KMS-11 (cell line): Measurements from ENCODE around the gene MATN3.

Experiments used
- H2AFZ ChIP-seq: fragments of 200-600 bp; sonication (generic); 2 replicates; pipeline ENCODE4 v1.6.1; 2016; ENCODE audit warnings: antibody characterized with exemption, mixed run types, low read depth
- H3K27ac ChIP-seq: fragments of 200-600 bp; sonication (generic); 2 replicates; pipeline ENCODE4 v1.6.1; 2016; ENCODE audit warnings: mild to moderate bottlenecking, mixed run types
- H3K27me3 ChIP-seq: fragments of 200-600 bp; sonication (generic); 2 replicates; pipeline ENCODE4 v1.6.1; 2017; ENCODE audit warnings: mild to moderate bottlenecking, low read depth, mixed run types, moderate library complexity; ENCODE audit not compliant: insufficient read depth
- H3K36me3 ChIP-seq: fragments of 200-600 bp; sonication (generic); 2 replicates; pipeline ENCODE4 v1.6.1; 2017; ENCODE audit warnings: mild to moderate bottlenecking, mixed run types; ENCODE audit not compliant: insufficient read depth
- H3K4me1 ChIP-seq: fragments of 200-600 bp; sonication (generic); 2 replicates; pipeline ENCODE4 v1.6.1; 2016; ENCODE audit warnings: mild to moderate bottlenecking, low read depth, mixed run types; ENCODE audit not compliant: poor library complexity, severe bottlenecking
- H3K4me2 ChIP-seq: fragments of 200-600 bp; sonication (generic); 2 replicates; pipeline ENCODE4 v1.7.0; 2016; ENCODE audit warnings: mild to moderate bottlenecking, mixed run types
- H3K4me3 ChIP-seq: fragments of 200-600 bp; sonication (generic); IDR thresholded peaks from 2 replicates; pipeline ENCODE4 v1.6.1; 2017; ENCODE audit warnings: low read depth, low read length, mixed read lengths; ENCODE audit not compliant: insufficient read depth
- H3K79me2 ChIP-seq: fragments of 200-600 bp; sonication (generic); 2 replicates; pipeline ENCODE4 v1.6.1; 2016; ENCODE audit warnings: low read depth, mixed run types; ENCODE audit not compliant: insufficient read depth
- H3K9ac ChIP-seq: fragments of 200-600 bp; sonication (generic); 2 replicates; pipeline ENCODE4 v1.6.1; 2016; ENCODE audit warnings: mild to moderate bottlenecking, mixed run types
- H4K20me1 ChIP-seq: fragments of 200-600 bp; sonication (generic); 2 replicates; pipeline ENCODE4 v1.6.1; 2016; ENCODE audit warnings: mild to moderate bottlenecking, mixed run types; ENCODE audit not compliant: insufficient read depth
- TF ChIP-seq, protein P1 (sequence below): fragments of 200-600 bp; sonication (generic); conservative IDR thresholded peaks from 2 replicates; pipeline ENCODE4 v1.6.1; 2017; ENCODE audit warnings: low read depth, mild to moderate bottlenecking, antibody characterized with exemption, low read length, moderate library complexity, mixed read lengths

Gene MATN3

DNA sequence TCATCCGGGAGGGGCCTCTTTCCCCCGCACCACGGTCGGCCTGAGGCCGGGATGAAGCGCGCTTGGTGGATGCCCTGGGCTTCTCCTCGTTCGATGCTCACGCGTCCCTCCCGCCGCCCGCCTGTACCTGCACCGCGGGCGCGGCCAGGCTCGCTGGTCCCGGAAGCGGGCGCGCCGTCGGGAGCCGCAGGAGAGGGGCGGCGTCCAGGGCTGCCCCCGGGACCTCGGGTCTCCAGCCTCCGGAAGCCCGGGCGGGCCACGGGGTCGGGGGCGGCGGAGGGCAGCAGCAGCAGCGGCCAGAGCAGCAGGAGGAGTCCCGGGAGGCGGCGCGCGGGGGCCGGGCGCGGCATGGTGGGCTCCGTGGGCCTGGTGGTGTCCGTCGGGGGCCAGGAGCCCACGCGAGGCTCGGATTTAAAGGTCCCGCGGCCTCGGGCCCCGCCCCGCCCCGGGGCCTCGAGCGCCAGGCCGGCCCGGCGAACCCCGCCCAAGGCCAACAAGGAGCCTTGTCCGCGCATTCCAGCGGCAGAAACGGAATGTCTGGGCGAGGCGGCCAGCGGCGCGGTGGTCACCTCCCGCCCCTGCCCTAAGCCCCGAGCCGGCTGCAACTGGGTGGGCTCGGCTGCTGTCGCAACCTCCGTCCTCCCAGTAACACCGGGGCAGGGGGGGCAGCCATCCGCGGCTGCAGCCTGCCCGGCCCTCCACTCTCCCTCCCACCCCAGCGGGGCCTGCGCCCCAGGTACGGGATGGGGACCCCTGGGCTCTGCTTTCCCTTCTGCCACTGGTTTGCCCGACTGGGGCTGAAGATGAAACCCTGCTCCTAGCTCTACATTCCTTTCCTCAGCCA, at the start of gene MATN3:
TSS of gene MATN3 (minus strand) at position 387 of the 844 bp plus-strand sequence. CDS start at position 350, 37 bp downstream.
- Histone ChIP-seq H3K9ac (no peak within 1 kb of the TSS), H3K4me1 (no peaks in the 10 kb centered on the region), H3K4me2 (peak within 1 kb of the TSS; percentile 36), H3K36me3 (no peaks in the 10 kb centered on the region), H2AFZ (peak within 1 kb of the TSS; percentile 38; the same call in 1 of the 2 replicates), H3K27me3 (peaks cover 13% of the 10 kb centered on the region), H3K79me2 (no peaks in the 10 kb centered on the region), H3K4me3 (no peak within 1 kb of the TSS), H4K20me1 (no peaks in the 10 kb centered on the region), H3K27ac (no peak within 1 kb of the TSS)
- TF ChIP-seq, protein P1, sequence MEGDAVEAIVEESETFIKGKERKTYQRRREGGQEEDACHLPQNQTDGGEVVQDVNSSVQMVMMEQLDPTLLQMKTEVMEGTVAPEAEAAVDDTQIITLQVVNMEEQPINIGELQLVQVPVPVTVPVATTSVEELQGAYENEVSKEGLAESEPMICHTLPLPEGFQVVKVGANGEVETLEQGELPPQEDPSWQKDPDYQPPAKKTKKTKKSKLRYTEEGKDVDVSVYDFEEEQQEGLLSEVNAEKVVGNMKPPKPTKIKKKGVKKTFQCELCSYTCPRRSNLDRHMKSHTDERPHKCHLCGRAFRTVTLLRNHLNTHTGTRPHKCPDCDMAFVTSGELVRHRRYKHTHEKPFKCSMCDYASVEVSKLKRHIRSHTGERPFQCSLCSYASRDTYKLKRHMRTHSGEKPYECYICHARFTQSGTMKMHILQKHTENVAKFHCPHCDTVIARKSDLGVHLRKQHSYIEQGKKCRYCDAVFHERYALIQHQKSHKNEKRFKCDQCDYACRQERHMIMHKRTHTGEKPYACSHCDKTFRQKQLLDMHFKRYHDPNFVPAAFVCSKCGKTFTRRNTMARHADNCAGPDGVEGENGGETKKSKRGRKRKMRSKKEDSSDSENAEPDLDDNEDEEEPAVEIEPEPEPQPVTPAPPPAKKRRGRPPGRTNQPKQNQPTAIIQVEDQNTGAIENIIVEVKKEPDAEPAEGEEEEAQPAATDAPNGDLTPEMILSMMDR, result no peak

DNA sequence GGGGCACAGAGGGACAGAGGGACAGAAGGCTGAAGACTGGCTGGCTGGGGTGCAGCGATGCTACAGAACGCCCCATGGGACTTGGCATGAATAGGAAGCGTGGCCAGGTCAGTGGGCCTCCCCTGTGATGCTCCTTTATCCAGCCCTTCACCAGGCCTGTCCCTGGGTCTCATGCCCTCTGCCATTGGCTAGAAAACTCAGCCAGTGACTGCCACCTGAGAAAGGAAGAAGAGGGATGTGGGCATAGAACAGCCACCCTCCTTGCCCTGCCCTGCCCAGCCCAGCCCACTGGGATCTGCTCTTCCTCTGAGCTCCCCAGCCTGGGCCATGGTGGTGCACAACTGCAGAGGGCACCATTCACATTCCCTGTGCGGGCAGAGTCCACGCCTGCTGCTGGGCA, 49.5 kb upstream of the MATN3 start:
- no peak overlapping the region for H3K4me3 ChIP-seq
- H4K20me1 ChIP-seq, result no peaks in the 10 kb centered on the region
- H3K4me1 ChIP-seq, result peaks cover 8% of the 10 kb centered on the region
- no peaks in the 10 kb centered on the region for H3K79me2 ChIP-seq
- no peaks in the 10 kb centered on the region for H3K36me3 ChIP-seq
- H3K27ac ChIP-seq, result no peak overlapping the region
- no peak overlapping the region for H2AFZ ChIP-seq
- H3K9ac ChIP-seq, result no peak overlapping the region
- no peak overlapping the region for H3K4me2 ChIP-seq
- TF ChIP-seq, protein P1, result no peak
- H3K27me3 ChIP-seq, result no peaks in the 10 kb centered on the region

- TF ChIP-seq, protein P1, result no peak
These were observed 49.0 kb upstream of the MATN3 start for GRCh38 chr2:20061476-20061875.

DNA sequence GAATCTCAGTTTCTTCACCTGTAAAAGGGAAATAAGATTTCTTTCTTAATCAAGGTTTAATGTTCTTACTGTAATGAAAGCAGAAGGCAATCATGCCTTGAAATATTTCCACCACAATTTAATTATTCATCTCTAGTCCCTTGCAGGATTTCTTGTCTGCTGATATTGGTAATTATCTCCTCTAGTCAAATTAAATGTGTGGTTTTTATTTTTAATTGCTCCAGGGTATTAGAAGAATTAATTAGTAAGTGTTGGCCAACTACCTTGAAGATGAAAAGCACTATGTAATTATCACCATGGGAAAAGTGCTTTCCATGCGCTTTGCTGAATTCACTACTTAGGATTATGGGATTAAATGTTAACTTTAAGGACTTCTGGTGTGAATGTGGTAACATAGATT, 47.6 kb upstream of the MATN3 start:
- no peak overlapping the region for H3K4me2 ChIP-seq
- H3K27ac ChIP-seq, result no peak overlapping the region
- TF ChIP-seq, protein P1, result no peak
- no peak overlapping the region for H2AFZ ChIP-seq
- no peaks in the 10 kb centered on the region for H3K4me1 ChIP-seq
- no peak overlapping the region for H3K4me3 ChIP-seq
- H3K79me2 ChIP-seq, result no peaks in the 10 kb centered on the region
- no peaks in the 10 kb centered on the region for H4K20me1 ChIP-seq
- no peaks in the 10 kb centered on the region for H3K36me3 ChIP-seq
- no peaks in the 10 kb centered on the region for H3K27me3 ChIP-seq
- no peak overlapping the region for H3K9ac ChIP-seq

More at GRCh38 chr2:20061476-20061875, 49.0 kb upstream of the MATN3 start:
- Histone ChIP-seq H3K27ac (no peak overlapping the region), H3K4me2 (no peak overlapping the region), H3K79me2 (no peaks in the 10 kb centered on the region), H3K4me1 (peaks cover 4% of the 10 kb centered on the region), H3K9ac (no peak overlapping the region), H3K4me3 (no peak overlapping the region), H3K27me3 (no peaks in the 10 kb centered on the region), H2AFZ (no peak overlapping the region), H3K36me3 (no peaks in the 10 kb centered on the region), H4K20me1 (no peaks in the 10 kb centered on the region)
